Dermis blood vessel endothelial cell (primary cell): ENCODE results near the gene TMEM151B. TPM values are rescaled to one million over a fixed set of nuclear protein-coding genes. Genes with fewer than 3 reads are reported as not detected.

Experiments
- DNase-seq: peaks from one replicate; pipeline ENCODE4 v3.0.0; 2010
- total RNA-seq: library from RNA; depleted of rRNA; stranded (reverse); fragments of >200 nt; gene quantifications from 2 replicates; pipeline ENCODE4 v1.2.3, GENCODE V29; 2014

Gene TMEM151B
- total RNA-seq, 1 donor from 2014 or later = not detected

DNA sequence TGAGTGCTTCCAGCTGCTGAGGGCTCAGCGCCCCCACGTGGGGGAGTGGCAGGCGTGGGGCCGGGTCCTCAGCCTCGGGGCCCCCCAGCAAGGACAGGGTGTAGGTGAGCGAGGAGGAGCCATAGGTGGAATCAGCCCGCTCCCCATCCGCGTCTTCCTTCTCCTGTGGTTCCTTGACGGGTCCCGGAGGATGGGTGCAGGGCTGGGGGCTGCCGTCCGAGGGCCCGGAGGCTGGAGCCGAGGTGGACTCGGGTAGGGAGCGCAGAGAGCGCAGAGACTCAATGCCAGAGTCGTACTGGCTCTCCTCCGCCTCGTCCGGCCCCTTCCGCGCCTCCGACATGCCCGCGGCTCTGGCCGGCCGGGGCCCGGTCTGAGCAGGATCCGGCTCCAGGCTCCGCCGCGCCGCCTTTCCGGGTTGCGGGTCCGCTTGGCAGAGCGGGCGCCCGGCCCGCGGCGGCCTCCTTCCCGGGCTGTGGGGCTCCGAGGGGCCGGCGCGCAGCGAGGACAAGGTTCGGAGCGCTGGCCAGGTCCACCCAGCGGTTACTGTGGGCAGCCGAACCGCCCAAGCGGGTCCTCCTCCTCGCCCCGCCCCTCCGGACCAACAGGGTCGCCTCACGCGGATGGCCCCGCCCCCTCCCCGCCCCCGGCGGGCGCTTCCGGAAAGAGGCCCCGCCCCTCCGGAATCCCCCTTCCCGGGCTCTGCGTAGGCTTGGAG, 5.1 kb upstream of the TMEM151B start, which contains the start of gene NFKBIE:
Gene NFKBIE (minus strand): TSS at position 545 of the 715 bp plus-strand sequence. CDS start 205 bp downstream, at position 340.
- DNase-seq = peak; percentile 90

DNA sequence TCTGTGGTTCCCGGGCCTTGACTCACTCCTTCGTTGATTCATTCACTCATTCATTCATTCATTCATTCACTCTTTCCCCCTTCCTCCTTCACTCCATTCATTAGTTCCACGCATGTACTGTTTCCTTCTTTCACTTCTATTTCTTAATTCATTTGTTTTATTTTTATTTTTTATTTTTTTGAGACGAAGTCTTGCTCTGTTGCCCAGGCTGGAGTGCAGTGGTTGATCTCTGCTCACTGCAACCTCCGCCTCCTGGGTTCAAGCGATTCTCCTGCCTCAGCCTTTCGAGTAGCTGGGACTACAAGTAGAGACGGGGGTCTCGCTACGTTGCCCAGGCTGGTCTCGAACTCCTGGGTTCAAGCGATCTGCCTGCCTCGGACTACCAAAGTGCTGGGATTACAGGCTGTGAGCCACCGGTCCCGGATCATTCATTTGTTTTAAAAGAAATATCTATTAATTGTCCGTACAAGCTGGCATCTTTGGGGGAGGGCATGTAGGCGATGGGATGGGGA, 4.5 kb upstream of the TMEM151B start:
- DNase-seq = no peak

GRCh38 chr6:44266347-44266746, 3.9 kb upstream of the TMEM151B start:
- no peak for DNase-seq

- no peak for DNase-seq
Measured at GRCh38 chr6:44267252-44267651, 3.0 kb upstream of the TMEM151B start.

GRCh38 chr6:44268095-44268628, 2.1 kb upstream of the TMEM151B start:
- peak; percentile 78 for DNase-seq

DNA sequence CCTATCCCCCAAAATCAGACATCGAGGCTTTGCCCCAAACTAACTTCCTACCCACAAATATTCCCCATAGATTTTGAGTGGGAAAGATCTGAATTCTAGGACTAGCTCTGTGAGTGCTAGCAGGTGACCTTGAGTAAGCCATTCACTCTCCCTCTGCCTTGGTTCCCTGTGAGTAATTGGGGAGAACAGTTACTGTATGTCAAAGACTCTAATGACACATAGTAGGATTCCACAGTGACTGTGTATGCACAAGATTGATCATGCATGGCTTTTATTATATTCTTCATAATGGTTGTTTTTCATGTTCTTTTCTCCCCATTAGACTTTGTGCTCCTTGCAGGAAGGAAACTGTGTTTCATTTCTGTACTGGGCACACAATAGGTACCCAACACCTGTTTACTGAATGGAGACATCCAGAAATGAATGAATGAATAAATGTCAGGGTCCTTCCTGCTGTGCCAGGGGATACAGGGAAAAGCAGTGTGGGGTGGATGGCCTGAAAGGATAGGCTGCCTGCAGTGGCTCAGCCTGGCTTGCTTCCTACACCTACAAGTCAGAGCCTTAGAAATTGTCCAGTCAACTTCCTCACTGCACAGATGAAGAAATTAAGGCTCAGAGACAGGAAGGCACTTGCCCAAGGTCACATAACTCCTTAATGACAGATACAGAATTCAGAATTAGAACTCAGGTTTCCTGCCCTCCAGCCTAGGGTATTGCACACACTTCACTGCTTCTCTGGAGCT, 901 bp upstream of the TMEM151B start:
- DNase-seq = no peak

DNA sequence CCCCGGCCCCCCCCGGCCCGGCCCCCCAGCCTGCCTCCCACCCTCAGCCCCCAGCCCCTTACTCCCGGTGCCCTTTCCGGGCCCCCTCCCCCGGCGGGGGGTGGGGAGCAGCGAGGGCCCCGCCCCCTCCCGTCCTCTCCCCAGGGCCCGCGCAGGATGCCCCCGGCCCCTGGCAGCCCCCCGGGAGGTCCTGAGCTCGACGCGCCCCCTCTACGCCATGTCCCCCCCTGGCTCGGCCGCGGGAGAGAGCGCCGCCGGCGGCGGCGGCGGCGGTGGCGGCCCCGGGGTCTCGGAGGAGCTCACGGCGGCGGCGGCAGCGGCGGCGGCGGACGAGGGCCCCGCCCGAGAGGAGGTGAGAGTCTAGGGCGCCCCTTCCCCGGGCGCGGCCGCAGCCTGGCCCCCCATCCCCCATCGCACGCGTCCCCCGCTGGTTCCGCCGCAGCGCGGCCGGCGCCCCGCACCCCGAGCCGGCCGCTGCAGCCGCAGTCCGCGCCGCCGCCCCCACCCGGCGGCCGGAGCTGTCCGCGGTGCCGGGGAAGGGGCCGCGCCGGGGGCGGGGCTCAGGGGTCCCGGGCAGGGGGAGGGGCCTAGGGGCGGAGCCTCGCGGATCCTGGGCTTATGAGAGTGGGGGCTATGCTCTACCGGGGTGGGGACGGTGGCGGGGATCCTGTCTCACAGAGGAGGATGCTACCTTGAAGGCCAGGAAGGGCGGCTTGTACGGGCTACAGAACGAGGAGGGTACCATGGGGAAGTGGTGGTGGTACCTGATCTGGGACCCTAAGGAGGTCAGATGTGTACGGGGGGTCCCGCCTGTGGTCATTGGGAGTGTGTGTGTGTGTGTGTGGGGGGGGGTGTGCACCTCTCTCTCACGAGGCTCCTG, 516 bp downstream of the TMEM151B start:
- no peak for DNase-seq

DNA sequence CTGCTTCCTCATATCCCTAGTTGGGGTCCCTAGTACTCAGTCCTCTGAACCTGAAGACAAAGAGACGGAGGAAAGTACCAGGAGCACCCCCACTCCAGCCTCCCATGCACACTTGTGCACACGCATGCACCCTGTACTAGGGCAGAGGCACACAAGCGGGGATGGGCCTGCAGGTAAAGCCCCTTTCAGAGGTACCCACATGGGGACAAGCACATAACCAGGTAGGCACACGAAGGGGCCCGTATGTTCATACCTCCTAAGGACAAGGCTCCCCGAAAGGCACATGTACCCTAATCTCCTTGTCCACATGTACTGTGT, 1.1 kb downstream of the TMEM151B start:
- DNase-seq = no peak

DNA sequence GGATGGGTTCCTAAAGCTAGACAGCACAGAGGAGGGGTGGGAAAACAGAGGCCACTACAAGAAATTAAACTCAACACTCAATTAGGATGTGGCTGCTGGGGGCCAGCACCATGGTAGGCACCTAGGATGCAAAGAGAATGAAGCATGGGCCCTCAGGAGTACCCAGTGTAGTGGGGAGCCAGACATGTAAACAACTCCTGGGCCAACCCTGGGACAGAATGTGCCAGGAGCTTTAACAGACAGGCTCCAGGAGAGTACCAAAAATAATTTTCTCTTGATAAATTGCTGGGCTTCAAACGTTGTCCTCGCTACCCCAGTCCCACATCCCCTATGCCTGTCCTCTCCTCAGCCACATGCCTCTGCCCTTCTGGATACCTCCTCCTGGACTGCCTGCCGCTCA, 1.7 kb downstream of the TMEM151B start:
- no peak for DNase-seq

- no peak for DNase-seq
Measured at GRCh38 chr6:44272529-44272928, 2.3 kb downstream of the TMEM151B start.

DNA sequence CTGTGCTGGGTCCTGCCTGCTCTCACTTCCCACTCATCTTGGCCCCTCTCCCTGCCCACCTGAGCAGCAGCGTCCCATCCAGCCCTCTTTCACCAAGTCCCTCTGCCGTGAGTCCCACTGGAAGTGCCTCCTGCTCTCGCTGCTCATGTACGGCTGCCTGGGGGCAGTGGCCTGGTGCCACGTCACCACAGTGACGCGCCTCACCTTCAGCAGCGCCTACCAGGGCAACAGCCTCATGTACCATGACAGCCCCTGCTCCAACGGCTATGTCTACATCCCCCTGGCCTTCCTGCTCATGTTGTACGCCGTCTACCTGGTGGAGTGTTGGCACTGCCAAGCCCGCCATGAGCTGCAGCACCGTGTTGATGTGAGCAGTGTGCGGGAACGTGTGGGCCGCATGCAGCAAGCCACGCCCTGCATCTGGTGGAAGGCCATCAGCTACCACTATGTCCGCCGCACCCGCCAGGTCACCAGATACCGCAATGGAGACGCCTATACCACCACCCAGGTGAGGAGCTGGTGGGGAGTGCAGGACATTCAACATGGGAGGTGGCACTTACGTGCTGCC, 2.8 kb downstream of the TMEM151B start:
- DNase-seq = no peak

- no peak for DNase-seq
Measured at GRCh38 chr6:44273617-44274016, 3.4 kb downstream of the TMEM151B start.

DNA sequence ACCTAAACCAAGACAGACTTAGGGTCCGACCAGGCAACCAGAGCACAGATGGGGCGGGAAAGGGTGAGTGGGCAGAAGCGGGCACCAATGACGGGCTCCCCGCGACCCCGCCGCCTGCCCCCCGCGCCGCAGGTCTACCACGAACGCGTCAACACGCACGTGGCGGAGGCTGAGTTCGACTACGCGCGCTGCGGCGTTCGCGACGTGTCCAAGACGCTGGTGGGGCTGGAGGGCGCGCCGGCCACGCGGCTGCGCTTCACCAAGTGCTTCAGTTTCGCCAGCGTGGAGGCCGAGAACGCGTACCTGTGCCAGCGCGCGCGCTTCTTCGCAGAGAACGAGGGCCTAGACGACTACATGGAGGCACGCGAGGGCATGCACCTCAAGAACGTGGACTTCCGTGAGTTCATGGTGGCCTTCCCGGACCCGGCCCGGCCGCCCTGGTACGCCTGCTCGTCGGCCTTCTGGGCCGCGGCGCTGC, 5.1 kb downstream of the TMEM151B start:
- no peak for DNase-seq

GRCh38 chr6:44275749-44276648, 5.7 kb downstream of the TMEM151B start:
- DNase-seq = no peak

- DNase-seq = no peak
Measured at GRCh38 chr6:44276667-44277640, 6.7 kb downstream of the TMEM151B start.

GRCh38 chr6:44277763-44278162, 7.5 kb downstream of the TMEM151B start:
- DNase-seq = no peak

DNA sequence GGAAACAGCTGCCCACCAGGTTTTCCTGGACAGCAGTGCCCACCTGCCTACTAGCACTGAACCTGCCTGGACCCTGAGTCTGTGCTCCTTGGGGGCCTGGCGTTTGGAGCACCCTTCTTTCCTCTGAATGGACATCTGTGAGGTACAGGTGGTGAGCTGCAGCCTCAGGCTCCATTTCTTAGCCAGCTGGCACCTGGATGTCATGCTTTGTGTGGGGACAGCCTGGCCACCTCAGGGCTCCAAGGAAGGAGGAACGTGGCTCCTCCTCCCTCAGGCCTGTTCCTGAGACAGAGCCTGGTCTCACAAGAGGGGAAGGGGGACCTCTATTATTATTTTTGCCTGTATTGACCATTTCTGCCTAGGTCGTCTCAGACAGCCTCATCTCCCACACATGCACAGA, 8.1 kb downstream of the TMEM151B start:
- DNase-seq = no peak

DNA sequence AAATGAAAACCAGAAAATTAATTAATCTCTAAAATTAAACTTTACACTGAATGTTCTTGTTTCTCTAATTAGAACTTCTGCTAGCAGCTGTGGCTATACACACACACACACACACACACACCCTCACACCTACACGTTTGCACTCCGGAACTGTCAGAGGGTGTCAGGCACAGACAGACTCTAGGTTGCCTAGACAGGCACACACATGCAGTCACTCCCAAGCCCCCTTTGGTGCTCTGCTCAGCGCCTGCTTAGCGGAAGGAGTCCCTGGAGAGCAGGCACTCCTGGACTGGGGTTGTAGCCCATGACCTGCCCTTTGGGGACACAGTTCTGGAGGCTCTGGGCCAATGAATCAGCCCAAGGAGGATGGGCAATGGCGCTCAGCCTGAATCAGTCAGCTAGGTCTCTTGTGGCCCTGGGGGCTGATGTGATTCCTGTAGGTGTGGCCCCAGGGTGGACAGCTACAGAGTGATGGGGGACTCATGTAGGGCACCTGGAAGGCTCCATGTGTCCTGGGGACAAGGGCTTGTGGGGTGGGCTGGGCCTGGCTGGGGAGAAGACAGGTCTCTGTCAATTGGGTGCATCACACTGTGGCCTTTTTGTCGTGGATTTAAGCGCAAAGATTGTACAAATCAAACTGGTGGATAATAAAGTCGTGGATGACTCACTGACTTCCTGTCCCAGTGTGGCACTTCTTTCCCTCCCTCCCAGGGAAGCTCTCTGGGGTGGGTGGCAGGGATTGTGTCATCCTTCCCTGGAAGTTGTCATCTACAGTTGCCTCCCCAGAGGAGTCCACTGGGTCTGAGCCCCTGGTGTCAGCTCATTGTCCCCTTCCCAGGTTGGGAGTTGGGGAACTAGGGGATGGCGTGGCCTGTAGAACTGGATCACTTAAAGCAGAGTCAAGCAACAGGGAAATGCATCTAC, 8.8 kb downstream of the TMEM151B start:
- DNase-seq = no peak

DNA sequence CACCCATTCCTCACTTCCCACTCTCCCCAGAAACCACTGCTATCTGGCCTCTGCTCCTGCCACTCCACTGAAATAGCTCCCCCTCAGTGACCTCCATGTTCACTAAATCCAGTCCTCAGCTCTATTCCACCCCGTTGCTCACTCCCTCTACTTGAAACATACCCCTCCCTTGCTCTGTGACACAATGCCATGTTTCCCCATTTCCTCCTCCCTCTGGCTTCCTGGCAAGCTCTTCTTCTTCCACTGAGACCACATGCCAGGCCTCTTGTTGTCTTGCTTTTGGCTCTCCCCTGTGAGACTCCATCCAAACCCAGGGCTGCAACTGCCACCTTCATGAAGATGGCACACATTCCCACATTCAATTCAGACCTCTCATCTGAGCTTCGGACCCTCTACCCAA, 13.9 kb downstream of the TMEM151B start:
- no peak for DNase-seq
